Astrocyte (in vitro differentiated cells and primary cell): ENCODE data around the gene MAP6. TPM values are rescaled to one million over a fixed set of nuclear protein-coding genes. Genes with fewer than 3 reads are reported as not detected.

Experiments used
- DNase-seq: peaks from one replicate; pipeline ENCODE4 v3.0.0-alpha.2; 2010; ENCODE audit warnings: low read depth
- FAIRE-seq: peaks from 2 replicates; lab custom pipeline; 2011; peaks lifted over from hg19 to GRCh38; lab: Jason Lieb, UNC
- H2AFZ ChIP-seq: 2 replicates; pipeline ENCODE4 v1.6.0; 2012; ENCODE audit warnings: low read depth, low read length, inconsistent platforms
- H3K27ac ChIP-seq: 2 replicates; pipeline ENCODE4 v1.5.1; 2011; ENCODE audit warnings: low read depth, low read length, inconsistent platforms
- H3K27me3 ChIP-seq: 2 replicates; pipeline ENCODE4 v1.6.0; 2011; ENCODE audit warnings: low read length, inconsistent platforms; ENCODE audit not compliant: insufficient read depth
- H3K36me3 ChIP-seq: 2 replicates; pipeline ENCODE4 v1.5.1; 2011; ENCODE audit warnings: low read length, inconsistent platforms; ENCODE audit not compliant: insufficient read depth
- H3K4me1 ChIP-seq: 2 replicates; pipeline ENCODE4 v1.5.1; 2011; ENCODE audit warnings: low read length, inconsistent platforms; ENCODE audit not compliant: insufficient read depth
- H3K4me2 ChIP-seq: 2 replicates; pipeline ENCODE4 v1.6.0; 2012; ENCODE audit warnings: low read length, inconsistent platforms
- H3K4me3 ChIP-seq: 2 replicates; pipeline ENCODE4 v1.5.1; 2011; ENCODE audit warnings: low read depth, mild to moderate bottlenecking, low read length, inconsistent platforms; ENCODE audit not compliant: insufficient read depth
- H3K79me2 ChIP-seq: 2 replicates; pipeline ENCODE4 v1.6.0; 2012; ENCODE audit warnings: mild to moderate bottlenecking, low read length, inconsistent platforms; ENCODE audit not compliant: insufficient read depth
- H3K9ac ChIP-seq: 2 replicates; pipeline ENCODE4 v1.6.0; 2012; ENCODE audit warnings: mild to moderate bottlenecking, low read length, inconsistent platforms
- H3K9me3 ChIP-seq: 2 replicates; pipeline ENCODE4 v1.5.1; 2012; ENCODE audit warnings: low read depth, mild to moderate bottlenecking, low read length, inconsistent platforms; ENCODE audit not compliant: insufficient read depth
- H4K20me1 ChIP-seq: 2 replicates; pipeline ENCODE4 v1.6.0; 2012; ENCODE audit warnings: low read length, inconsistent platforms; ENCODE audit not compliant: insufficient read depth
- H3K27ac Mint-ChIP-seq: one replicate; pipeline ENCODE4 v1.8.0; 2021; ENCODE audit warnings: mild to moderate bottlenecking, mixed read lengths; ENCODE audit not compliant: unreplicated experiment
- H3K27me3 Mint-ChIP-seq: one replicate; pipeline ENCODE4 v1.8.0; 2021; ENCODE audit warnings: low read depth, mixed read lengths; ENCODE audit not compliant: unreplicated experiment
- H3K36me3 Mint-ChIP-seq: one replicate; pipeline ENCODE4 v1.8.0; 2021; ENCODE audit warnings: low read depth, mixed read lengths; ENCODE audit not compliant: unreplicated experiment
- H3K4me1 Mint-ChIP-seq: one replicate; pipeline ENCODE4 v1.8.0; 2021; ENCODE audit warnings: low read depth, mixed read lengths; ENCODE audit not compliant: unreplicated experiment
- H3K4me3 Mint-ChIP-seq: one replicate; pipeline ENCODE4 v1.8.0; 2021; ENCODE audit warnings: mild to moderate bottlenecking, moderate library complexity, mixed read lengths; ENCODE audit not compliant: unreplicated experiment
- H3K9me3 Mint-ChIP-seq: one replicate; pipeline ENCODE4 v1.8.0; 2021; ENCODE audit warnings: mild to moderate bottlenecking, mixed read lengths; ENCODE audit not compliant: unreplicated experiment
- EZH2 ChIP-seq: IDR thresholded peaks from 2 replicates; pipeline ENCODE4 v1.6.1; 2012; ENCODE audit warnings: mild to moderate bottlenecking, low read length, inconsistent platforms; ENCODE audit not compliant: insufficient read depth
- total RNA-seq: library from RNA; stranded (reverse); gene quantifications from 2 replicates; pipeline ENCODE4 v1.2.1, GENCODE V29; 2021
- TF ChIP-seq, protein P1 (sequence below): IDR thresholded peaks from 2 replicates; pipeline ENCODE4 v1.5.1; 2011; ENCODE audit warnings: low read depth, mild to moderate bottlenecking, inconsistent platforms, low read length, moderate library complexity; ENCODE audit not compliant: insufficient read depth

Gene MAP6
- total RNA-seq, 1 donor from 2014 or later, result 3.9 TPM

DNA sequence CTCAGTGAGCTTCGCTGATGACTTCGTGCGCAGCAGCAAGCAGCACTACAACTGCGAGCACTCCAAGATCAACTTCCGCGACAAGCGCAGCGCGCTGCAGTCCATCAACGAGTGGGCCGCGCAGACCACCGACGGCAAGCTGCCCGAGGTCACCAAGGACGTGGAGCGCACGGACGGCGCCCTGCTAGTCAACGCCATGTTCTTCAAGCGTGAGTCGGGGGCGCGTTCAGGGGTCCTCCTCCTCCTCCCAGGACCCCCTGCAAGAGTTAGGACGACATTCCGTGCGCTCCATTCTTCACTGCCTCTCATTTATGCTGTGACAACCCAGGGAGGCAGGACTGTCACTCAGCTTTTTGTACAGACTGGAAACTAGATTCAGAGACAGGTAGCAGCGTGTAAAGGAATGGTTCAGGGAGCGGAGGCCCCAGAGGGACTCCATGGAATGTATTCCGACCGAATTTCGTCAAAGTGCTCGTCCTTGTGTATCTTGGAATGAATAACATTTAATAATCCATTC is 102.0 kb downstream of the MAP6 start:
- FAIRE-seq, result no peak

DNA sequence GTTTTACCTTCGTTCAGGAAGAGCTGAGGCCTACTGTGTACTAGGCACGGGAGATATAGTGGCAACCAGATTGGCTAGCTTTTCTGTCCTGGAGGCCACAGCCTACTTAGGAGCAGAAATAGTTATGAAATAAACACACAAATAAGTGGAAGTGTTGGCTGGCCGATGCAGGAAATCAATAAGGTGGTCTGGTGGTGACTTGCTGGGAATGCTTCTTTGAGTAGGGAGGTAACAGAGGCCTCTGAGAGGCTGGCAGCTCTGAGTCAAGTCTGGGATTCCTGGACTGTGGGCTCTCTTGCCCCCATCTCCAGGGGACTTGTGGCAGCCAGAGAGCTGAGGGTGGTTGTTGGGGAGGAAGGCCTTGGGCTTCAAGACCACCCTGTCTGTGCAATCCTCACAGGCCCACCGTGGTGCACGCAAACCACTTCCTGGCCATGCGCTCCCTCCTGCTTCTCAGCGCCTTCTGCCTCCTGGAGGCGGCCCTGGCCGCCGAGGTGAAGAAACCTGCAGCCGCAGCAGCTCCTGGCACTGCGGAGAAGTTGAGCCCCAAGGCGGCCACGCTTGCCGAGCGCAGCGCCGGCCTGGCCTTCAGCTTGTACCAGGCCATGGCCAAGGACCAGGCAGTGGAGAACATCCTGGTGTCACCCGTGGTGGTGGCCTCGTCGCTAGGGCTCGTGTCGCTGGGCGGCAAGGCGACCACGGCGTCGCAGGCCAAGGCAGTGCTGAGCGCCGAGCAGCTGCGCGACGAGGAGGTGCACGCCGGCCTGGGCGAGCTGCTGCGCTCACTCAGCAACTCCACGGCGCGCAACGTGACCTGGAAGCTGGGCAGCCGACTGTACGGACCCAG is 102.7 kb downstream of the MAP6 start:
- Mint-ChIP-seq H3K27me3 (no peaks in the 10 kb centered on the region), H3K9me3 (no peaks in the 10 kb centered on the region), H3K27ac (peak overlapping the region; percentile 99), H3K36me3 (peaks cover 25% of the 10 kb centered on the region), H3K4me1 (peaks cover 30% of the 10 kb centered on the region), H3K4me3 (peak overlapping the region; percentile 99)
- Histone ChIP-seq H3K9ac (peak overlapping the region; percentile 100), H3K27me3 (no peaks in the 10 kb centered on the region), H3K27ac (peak overlapping the region; percentile 99), H3K4me1 (peaks cover 36% of the 10 kb centered on the region), H2AFZ (no peak overlapping the region), H3K4me3 (peak overlapping the region; percentile 95), H3K4me2 (peak overlapping the region; percentile 100), H3K79me2 (peaks cover 93% of the 10 kb centered on the region), H3K36me3 (peaks cover 41% of the 10 kb centered on the region), H3K9me3 (no peaks in the 10 kb centered on the region), H4K20me1 (peaks cover 82% of the 10 kb centered on the region)
- no peak for DNase-seq
- FAIRE-seq, result no peak
- TF ChIP-seq, protein P1, sequence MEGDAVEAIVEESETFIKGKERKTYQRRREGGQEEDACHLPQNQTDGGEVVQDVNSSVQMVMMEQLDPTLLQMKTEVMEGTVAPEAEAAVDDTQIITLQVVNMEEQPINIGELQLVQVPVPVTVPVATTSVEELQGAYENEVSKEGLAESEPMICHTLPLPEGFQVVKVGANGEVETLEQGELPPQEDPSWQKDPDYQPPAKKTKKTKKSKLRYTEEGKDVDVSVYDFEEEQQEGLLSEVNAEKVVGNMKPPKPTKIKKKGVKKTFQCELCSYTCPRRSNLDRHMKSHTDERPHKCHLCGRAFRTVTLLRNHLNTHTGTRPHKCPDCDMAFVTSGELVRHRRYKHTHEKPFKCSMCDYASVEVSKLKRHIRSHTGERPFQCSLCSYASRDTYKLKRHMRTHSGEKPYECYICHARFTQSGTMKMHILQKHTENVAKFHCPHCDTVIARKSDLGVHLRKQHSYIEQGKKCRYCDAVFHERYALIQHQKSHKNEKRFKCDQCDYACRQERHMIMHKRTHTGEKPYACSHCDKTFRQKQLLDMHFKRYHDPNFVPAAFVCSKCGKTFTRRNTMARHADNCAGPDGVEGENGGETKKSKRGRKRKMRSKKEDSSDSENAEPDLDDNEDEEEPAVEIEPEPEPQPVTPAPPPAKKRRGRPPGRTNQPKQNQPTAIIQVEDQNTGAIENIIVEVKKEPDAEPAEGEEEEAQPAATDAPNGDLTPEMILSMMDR, result no peak
- no peak for TF ChIP-seq EZH2

More for the DNA sequence above, 102.0 kb downstream of the MAP6 start:
- no peak overlapping the region for H3K4me3 ChIP-seq
- Mint-ChIP-seq H3K4me3 (peak overlapping the region; percentile 67), H3K9me3 (no peaks in the 10 kb centered on the region), H3K36me3 (peaks cover 25% of the 10 kb centered on the region), H3K27ac (no peak overlapping the region), H3K4me1 (peaks cover 30% of the 10 kb centered on the region), H3K27me3 (no peaks in the 10 kb centered on the region)
- H4K20me1 ChIP-seq, result peaks cover 88% of the 10 kb centered on the region
- TF ChIP-seq, protein P1, result no peak
- no peak for TF ChIP-seq EZH2
- peaks cover 96% of the 10 kb centered on the region for H3K79me2 ChIP-seq
- DNase-seq, result no peak
- no peaks in the 10 kb centered on the region for H3K9me3 ChIP-seq
- H3K27ac ChIP-seq, result no peak overlapping the region
- no peak overlapping the region for H2AFZ ChIP-seq
- peaks cover 48% of the 10 kb centered on the region for H3K36me3 ChIP-seq
- no peaks in the 10 kb centered on the region for H3K27me3 ChIP-seq
- H3K4me2 ChIP-seq, result peak overlapping the region; percentile 100
- peaks cover 30% of the 10 kb centered on the region for H3K4me1 ChIP-seq
- no peak overlapping the region for H3K9ac ChIP-seq
